ENCODE data around the gene ANXA2. TPM values are rescaled to one million over a fixed set of nuclear protein-coding genes. Genes with fewer than 3 reads are reported as not detected.
A peak's percentile ranks its signal among the peaks of the same experiment; 100 is the strongest.

The ANXA2 gene
- total RNA-seq, 2 donors from 2014 or later, result 28.8 to 92.4 TPM

DNA sequence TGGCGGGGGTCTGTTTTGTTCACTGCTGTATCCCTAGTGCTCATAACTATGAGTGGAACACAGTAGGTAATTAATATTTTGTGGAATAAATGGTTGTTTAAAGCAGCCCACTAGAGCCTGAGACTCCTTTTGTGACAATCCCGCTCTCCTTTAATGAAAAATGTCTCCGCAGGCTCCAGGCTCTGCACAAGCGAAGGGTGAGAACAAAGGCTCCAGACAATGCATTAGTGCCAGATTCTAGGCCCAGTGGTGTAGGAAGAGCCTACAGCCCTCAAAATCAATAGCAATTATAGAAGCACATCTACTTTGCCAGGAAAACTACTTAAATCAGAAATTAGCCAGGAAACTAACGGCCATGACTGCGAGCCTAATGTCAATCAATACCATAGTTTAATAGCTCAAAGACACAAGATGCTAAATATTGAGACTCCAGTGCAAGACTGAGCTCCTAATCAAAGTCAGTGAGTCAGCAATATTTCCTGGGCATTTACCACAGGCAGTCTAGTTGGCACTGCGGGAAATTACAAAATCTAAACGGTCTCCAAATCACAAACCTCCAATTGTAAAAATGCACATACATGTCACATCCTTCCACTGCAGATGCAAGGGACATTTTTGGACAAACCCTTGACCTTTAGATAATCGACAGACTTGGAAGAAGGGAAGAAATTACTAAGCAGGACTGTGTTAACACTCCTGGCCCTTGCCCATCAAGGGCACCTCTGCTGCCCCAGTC lies 2.3 kb downstream of the ANXA2 start:
- H3K36me3 Mint-ChIP-seq, result peaks cover 0 to 22% of the 10 kb centered on the region in 2 donors

DNA sequence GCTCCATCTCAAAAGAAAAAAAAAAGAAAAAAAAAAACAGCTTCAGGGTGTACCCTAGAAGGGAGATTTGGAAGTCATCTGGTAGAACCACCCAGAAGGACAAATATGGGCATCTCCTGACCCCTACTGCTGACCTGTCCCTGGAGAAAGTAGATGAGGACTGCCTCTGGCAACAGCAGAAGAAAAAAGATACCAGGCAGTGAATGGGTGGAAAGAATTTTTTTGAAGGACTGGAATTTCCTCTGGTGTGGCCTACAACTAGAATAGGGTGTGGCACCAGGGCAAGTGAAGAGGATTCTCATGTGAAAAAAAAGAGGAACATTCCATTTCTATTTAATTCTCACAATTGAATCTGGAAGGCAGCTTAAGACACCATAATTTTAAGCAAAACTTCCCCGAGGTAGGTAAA lies 3.1 kb downstream of the ANXA2 start:
- no peak for DNase-seq (ENCODE audit: low spot score in 2 of 2)
- no peak for ATAC-seq
- H3K9me3 Mint-ChIP-seq, result no peaks in the 10 kb centered on the region
- H3K36me3 Mint-ChIP-seq, result peaks cover 0 to 22% of the 10 kb centered on the region in 2 donors
- H3K27ac Mint-ChIP-seq, result peak overlapping the region in 1 of 2 donors; percentile 5

More for the DNA sequence above, 2.3 kb downstream of the ANXA2 start:
- DNase-seq (ENCODE audit: low spot score in 2 of 2), result no peak
- ATAC-seq, result no peak
- Mint-ChIP-seq H3K9me3 (no peaks in the 10 kb centered on the region), H3K27ac (no peak overlapping the region)

DNA sequence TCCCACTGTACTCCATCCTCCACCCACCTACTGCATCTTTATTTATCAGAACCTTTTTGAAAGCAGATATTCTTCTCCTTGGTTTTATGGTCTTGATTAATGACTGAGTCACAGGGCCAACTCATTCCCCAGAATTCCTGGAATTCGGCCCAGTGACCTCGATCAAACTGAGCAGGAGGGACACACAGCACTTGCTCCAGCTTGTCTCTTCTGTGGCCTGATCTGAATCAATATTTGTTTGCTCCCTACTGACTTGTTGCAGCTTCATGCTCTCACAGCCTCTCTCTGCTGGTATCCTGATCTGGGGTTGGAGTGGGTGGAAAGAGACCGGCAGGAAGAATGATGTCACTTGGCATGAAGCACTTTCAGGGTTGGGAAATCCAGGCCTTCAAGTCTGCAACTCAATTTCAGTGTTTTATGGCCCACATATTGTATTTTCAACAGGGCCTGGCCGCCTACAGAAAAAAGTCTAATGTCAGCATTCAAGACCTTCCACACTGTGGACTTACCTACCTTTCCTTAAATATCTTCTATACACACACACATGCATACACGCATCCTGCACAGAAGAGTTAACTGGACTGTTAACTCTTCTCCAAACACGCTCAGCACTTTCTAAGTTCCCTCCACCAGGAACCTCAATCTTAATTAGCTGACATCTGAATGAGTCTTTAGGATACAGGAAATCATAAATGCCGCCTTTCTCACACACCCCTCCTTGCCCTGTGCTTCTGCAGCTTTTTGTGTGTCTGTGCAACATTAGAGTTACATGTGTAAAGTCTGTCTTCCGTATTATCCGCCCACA lies 4.6 kb downstream of the ANXA2 start:
- peaks cover 0 to 22% of the 10 kb centered on the region in 2 donors for H3K36me3 Mint-ChIP-seq
- no peak for ATAC-seq
- no peaks in the 10 kb centered on the region for H3K9me3 Mint-ChIP-seq
- DNase-seq (ENCODE audit: low spot score in 2 of 2), result no peak
- peak overlapping the region in 1 of 2 donors; percentile 54 for H3K27ac Mint-ChIP-seq

DNA sequence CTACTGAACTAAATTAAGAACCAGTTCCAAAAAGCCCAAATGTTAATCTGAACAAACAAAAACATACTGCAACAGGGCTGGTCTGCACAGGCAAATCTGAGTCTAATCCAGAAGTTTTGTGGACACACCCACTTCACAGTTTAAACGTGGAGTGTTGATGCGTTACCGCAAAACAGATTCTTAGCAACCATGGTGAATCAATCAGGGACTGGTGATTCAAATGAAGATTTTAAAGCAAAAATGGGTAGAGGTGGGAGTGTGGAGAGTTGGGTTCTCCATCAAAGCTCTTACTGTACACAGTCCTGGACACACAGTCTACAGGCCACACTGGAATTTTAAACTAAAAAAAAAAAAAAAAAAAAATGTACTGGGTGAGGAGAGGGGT lies 5.2 kb downstream of the ANXA2 start:
- ATAC-seq (peak; percentile 24 to 75), DNase-seq (ENCODE audit: low spot score in 2 of 2) (peak in 1 of 2 donors; percentile 57)
- no peak overlapping the region for H3K27ac Mint-ChIP-seq

DNA sequence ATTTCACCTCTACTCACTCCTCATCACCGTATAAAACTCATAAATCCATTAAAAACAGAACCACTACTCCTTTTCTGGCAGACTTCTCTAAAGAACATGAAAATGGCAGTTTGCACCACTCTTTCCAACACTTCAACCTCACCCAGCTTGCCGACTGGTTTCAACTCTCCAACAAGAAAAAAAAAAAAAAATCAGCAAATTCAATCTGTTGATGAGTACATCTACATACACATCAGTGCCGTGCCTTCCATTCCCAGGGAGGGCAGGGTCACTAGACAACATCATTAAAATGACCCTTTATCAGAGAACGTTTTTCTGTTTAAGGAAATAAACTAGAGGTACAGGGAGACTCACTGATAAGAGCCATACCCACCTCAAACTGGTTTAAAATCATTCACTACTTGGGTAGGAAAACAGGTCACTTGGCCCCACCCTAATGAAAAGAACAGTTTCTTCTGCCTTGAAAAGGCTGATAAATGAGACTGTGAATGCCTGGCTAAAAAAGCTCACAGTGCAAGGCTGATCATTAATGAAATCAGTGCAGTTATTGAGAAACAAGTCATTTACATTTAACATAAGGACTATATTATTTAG lies 6.0 kb downstream of the ANXA2 start:
- DNase-seq (ENCODE audit: low spot score in 2 of 2) (no peak), ATAC-seq (no peak)
- Mint-ChIP-seq H3K9me3 (no peaks in the 10 kb centered on the region), H3K27ac (no peak overlapping the region), H3K36me3 (peaks cover 0 to 18% of the 10 kb centered on the region in 2 donors)

More for the DNA sequence above, 5.2 kb downstream of the ANXA2 start:
- Mint-ChIP-seq H3K9me3 (no peaks in the 10 kb centered on the region), H3K36me3 (peaks cover 0 to 22% of the 10 kb centered on the region in 2 donors)

DNA sequence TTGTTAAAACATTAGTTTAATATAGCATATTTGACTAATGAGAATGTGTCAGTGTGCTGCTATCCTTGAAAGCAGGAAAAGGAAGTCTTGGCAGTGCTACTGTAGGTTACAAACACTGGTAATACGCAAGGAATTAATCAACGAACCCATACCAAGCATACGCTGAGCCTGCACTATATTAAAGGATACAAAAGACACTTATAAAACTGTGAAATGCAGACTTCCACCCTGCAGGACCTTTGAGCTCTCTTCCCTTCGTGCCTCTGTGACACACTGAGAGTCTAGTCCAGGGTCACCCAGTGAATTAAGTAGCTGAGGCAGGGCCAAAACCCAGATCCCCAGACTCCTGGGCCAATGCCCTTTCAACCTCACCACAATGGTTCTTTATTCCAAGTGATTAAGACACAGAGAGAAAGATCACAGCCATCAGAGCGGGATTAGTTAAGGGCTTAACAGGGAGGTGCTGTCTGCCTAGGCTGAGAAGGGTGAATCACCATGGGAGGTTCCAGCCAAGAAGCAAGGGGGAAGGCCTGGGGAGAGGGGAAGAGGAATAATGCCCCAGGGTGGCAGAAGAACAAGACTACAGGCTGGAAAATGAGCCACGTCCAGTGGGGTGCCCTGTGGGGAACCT lies 6.8 kb downstream of the ANXA2 start:
- DNase-seq (ENCODE audit: low spot score in 2 of 2), result no peak
- H3K36me3 Mint-ChIP-seq, result peaks cover 0 to 13% of the 10 kb centered on the region in 2 donors
- peak in 1 of 2 donors; percentile 17 for ATAC-seq
- peak overlapping the region in 1 of 2 donors; percentile 25 for H3K27ac Mint-ChIP-seq
- H3K9me3 Mint-ChIP-seq, result no peaks in the 10 kb centered on the region

DNA sequence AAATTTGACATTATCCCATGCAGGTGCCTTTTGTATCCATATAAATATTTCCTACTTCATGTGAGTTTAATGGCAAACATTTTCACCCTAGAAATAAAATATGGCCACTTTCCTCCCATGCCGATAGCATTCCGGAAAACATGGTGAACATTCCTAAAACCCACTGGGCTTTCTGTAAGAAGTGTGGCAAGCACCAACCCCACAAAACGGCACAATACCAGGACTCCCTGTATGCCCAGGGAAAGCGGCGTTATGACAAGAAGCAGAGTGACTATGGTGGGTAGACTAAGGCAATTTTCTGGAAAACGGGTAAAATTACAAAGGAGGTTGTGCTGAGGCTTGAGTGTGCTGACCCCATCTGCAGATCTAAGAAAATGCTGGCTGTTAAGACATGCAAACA lies 7.6 kb downstream of the ANXA2 start:
- ATAC-seq, result no peak
- peaks cover 0 to 11% of the 10 kb centered on the region in 2 donors for H3K36me3 Mint-ChIP-seq
- no peak for DNase-seq (ENCODE audit: low spot score in 2 of 2)

DNA sequence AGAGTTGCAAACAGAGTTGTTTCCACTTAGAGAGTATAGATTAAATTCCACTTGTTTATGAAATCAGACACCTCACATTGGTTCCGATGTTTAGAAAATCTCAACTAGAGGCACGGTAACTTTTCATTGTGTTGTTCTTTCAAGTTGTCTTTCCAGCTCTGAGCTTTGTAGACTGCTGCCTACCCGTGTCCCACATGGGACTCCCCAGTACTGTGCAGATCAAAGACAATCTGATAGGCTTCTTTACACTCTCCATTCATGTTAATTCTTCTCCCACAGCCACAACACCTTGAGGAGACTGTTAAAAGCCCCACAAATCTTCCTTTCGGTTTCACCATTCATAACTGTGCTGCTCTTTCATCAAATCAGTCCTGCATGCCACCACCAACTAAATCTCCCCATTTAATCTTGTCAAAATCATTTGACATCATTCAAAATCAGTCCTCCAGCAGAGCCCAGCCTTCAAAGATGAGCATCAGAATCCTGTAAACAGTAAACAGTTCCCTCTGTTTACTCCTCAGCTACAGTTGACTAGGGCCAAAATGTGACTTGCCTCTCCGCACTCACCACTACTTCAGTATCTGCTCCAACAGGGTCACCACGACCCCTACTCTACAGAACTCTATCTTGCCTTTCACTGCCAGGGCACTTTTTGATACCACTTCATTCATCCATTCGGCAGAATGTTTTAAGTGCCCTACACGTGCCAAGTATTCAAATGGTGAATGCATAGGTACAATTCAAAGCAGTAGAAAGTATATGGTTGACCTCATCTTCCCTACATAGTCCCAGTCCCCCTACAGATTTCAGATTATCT lies 8.3 kb downstream of the ANXA2 start:
- DNase-seq (ENCODE audit: low spot score in 2 of 2), result peak in 1 of 2 donors; percentile 36
- peak overlapping the region; percentile 10 to 15 for H3K27ac Mint-ChIP-seq
- no peaks in the 10 kb centered on the region for H3K9me3 Mint-ChIP-seq
- H3K36me3 Mint-ChIP-seq, result peaks cover 0 to 11% of the 10 kb centered on the region in 2 donors
- ATAC-seq, result peak; percentile 87 to 95

More for the DNA sequence above, 7.6 kb downstream of the ANXA2 start:
- Mint-ChIP-seq H3K9me3 (no peaks in the 10 kb centered on the region), H3K27ac (no peak overlapping the region)

DNA sequence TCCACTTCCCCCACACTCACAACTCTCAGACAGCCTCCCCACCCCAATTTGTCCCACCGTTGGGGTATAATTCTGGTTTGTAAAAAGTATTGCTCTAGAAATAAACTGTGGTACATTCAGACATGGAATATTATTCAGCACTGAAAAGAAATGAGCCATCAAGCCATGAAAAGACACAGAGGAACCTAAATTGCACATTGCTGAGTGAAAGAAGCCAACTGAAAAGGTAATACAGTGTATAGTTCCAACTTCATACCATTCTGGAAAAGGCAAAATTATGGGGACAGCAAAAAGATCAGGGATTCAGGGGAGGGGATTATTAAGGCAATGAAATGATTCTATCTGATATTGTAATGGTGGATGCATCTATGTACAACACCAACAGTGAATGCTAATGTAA lies 10.5 kb downstream of the ANXA2 start:
- Mint-ChIP-seq H3K9me3 (no peaks in the 10 kb centered on the region), H3K27ac (no peak overlapping the region), H3K36me3 (no peaks in the 10 kb centered on the region)
- ATAC-seq, result no peak
- DNase-seq (ENCODE audit: low spot score in 2 of 2), result no peak

DNA sequence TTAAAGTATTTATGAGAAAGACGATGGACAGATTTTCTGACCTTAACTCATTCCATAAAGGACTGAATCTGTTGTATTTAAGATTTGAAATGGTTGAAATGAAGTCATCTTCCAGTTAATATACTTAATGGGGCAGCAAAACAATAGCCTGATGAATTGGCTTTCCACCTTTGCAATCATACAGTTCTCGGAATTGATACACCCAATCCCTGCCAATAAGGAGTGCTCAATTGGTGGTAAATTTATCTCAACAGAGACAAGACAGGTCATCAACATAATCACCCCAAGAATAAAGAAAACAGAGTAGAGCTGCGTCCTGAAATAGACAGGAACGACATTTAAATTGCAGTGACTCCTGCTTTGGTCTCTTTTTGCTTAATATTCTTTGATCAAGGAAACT lies 11.2 kb downstream of the ANXA2 start:
- H3K36me3 Mint-ChIP-seq, result no peaks in the 10 kb centered on the region
- H3K27ac Mint-ChIP-seq, result no peak overlapping the region
- ATAC-seq (no peak), DNase-seq (ENCODE audit: low spot score in 2 of 2) (no peak)
- H3K9me3 Mint-ChIP-seq, result no peaks in the 10 kb centered on the region

DNA sequence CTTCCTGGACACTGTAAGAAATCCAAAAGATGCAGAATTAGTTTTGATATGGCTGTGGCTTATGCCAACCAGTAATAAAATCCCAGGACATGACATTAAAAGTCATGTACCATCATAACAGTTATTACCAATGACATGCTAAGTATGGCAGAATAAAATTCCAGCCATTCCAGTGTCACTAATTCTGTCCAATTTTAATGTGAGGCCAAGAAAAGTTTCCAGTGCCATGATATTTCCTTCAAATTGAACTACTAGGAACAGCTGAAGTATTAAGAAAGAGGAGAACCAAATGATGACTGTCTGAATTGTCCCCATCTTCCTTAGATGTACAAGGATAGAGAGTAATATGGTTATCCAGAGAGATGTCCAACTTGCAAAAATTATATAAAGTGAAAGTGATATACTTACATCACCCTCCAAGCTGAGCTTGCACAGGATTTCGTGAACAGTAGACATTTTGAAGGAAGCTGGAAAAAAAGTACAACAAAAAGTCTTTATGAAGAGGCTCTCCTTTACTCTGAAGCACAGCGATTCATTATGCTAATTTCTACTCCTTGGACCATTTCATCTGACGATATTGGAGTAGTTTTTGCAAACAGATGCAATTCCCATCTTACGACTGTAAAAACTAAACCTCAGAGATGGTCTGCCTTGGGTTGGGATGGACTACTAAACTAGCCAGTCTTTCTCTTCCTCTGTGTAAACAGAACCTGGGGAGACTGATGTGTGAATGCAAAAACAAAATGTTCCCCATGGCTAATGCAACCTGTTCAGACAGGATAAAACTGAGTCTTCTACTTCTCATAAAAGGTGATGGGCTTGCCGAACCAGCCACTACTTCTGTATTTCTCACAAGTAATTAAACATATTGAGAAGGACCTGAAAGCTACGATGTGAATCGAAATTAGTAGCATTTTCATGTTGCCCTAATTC lies 11.9 kb downstream of the ANXA2 start:
- no peaks in the 10 kb centered on the region for H3K36me3 Mint-ChIP-seq
- no peak for DNase-seq (ENCODE audit: low spot score in 2 of 2)
- H3K27ac Mint-ChIP-seq, result no peak overlapping the region
- no peak for ATAC-seq
- no peaks in the 10 kb centered on the region for H3K9me3 Mint-ChIP-seq

DNA sequence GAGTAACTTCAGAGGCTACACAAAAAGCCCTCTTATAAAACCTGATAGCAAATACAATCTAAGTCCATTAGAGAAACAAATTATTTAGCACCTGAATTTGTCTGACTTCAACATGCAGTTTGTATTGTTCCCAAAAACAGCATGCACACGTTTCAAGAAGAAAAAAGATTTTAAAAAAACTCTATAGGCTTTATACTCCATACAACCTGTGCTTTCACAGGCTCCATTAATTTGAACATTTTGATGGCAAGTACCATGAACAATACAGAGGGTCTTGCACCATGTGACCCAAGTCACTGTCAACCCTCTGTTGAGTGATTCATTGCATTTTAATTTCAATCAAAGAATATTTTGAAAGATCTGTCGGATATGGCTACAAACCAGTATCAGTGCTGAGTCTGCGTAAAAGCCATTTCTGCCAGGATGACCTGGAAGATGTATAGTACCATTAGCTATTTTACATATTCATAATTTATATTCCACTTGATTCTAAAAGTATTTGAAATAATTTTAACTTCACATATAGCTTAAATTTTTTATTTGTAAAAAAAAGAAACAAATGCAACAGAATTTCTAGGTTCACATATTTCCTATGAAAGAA lies 13.2 kb downstream of the ANXA2 start:
- no peak for ATAC-seq
- DNase-seq (ENCODE audit: low spot score in 2 of 2), result no peak
- Mint-ChIP-seq H3K36me3 (no peaks in the 10 kb centered on the region), H3K27ac (no peak overlapping the region), H3K9me3 (no peaks in the 10 kb centered on the region)

DNA sequence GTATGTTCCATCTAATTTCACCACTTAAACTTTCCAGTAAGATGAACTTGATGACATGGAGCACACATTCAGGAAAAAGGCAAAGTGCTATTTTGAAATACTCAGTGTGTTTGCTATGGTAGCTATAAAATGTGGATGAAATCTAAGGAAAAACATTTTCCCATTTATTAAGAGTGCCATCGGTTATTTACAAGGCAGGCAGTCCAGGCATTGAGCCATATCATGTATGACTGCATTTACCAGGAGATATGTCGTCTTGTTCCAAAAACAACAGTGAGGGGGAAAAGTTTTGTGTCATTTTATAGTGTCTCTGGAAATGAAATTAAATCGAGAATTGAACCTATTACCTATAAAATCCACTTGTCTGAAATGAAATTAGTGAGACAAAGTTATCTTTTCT lies 13.7 kb downstream of the ANXA2 start:
- DNase-seq (ENCODE audit: low spot score in 2 of 2) (no peak), ATAC-seq (no peak)
- H3K36me3 Mint-ChIP-seq, result no peaks in the 10 kb centered on the region
- no peak overlapping the region for H3K27ac Mint-ChIP-seq
- no peaks in the 10 kb centered on the region for H3K9me3 Mint-ChIP-seq

DNA sequence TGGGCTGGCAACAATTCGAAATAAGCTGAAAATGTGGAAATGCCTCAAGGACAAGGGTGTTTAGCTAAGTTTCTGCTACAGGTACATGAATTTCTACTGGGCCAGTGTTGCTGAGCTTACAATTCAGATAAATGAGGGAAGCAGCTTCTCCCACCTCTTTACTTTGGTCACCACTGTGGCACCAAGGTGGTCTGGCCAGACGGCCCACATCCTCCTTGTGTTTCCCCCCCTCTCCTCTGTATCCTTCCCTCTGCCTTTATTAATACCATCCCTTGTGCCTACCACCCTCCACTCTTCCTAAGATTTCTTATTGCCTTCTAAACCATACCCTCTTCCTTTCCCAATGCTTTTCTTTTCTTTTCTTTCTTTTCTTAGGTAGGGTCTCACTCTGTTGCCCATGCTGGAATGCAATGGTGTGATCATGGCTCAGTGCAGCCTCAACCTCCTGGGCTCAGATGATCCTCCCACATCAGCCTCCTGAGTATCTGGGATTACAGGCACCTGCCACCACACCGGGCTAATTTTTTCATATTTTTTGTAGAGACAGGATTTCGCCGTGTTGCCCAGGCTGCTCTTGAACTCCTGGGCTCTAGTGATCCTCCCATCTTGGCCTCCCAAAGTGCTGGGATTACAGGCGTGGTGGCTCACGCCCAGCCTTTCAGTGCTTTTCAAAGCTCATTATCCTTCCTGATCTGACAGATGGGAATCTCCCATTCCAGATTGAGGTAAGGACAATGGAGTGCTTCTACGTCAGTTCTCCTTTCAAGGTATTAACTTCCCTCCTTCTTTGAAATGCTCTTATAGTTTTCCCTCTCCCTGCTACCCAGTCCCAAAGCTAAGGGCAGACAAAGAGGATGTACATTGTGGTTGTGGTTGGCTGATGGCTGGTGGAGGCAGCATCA lies 14.8 kb downstream of the ANXA2 start:
- no peak for ATAC-seq

More for the DNA sequence above, 14.8 kb downstream of the ANXA2 start:
- H3K27ac Mint-ChIP-seq, result no peak overlapping the region
- no peaks in the 10 kb centered on the region for H3K9me3 Mint-ChIP-seq
- DNase-seq (ENCODE audit: low spot score in 2 of 2), result no peak
- H3K36me3 Mint-ChIP-seq, result no peaks in the 10 kb centered on the region
